NCI-H510A treated with DMSO at 0.1 percent for 48 hours (cell line): Measurements from ENCODE around the gene POLR1A.

Source experiments
- DNase-seq: peaks from one replicate; lab custom pipeline; 2025; lab: John Stamatoyannopoulos, UW

Gene POLR1A

DNA sequence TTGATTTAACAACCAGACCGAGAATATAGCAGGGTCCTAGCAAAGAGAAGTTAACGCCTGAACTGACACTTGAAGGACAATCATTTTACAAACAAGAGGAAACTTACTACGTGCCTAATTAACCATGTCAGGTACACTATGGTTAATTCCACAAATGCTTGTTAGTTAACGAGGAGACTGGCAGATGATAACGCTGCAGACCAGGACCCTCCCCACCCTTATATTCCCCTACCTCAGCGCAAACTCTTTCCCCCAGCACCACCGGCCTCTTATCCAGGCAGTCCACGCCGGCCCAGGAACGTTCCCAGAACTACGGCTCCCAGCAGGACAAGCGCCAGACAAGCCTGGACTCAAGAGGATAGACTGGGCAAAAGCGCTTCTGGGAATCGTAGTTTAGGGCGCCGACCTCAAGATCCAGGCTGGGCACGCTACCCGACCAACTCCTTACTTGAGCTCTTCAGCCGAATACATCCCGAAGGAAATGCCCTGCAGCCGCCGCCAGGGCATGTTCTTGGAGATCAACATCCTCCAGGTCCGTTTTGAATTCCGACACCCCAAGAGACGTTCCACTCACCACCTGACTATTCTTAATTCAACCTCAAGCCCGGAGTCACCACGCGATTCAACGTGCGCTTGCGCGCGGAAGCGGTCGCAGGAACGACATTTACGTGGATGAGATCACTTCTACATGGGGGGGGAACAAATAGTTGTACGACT lies at the start of gene POLR1A:
POLR1A (minus strand) TSS at position 635 of the 717 bp plus-strand sequence; CDS start at position 525, 110 bp downstream.
- peak; percentile 98 for DNase-seq

DNA sequence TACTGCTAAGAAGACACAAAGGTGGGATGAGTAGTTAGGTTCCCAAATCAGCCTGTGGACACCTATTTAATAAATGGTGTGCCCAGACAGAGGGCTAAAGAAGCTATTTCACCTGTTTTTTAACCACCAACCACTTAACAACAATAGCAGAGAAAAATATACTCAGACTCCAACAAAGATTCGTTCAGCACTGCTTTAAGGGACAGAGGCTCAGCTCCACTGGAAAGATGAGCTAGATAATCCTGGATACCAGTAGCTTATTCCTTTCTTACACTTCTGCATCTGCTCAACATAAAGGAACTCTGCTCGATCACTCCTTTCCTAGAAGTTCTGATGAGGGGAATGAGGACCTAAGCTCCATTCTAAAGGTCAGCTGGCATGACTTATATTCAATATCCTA lies 44.8 kb upstream of the POLR1A start:
- DNase-seq: no peak

DNA sequence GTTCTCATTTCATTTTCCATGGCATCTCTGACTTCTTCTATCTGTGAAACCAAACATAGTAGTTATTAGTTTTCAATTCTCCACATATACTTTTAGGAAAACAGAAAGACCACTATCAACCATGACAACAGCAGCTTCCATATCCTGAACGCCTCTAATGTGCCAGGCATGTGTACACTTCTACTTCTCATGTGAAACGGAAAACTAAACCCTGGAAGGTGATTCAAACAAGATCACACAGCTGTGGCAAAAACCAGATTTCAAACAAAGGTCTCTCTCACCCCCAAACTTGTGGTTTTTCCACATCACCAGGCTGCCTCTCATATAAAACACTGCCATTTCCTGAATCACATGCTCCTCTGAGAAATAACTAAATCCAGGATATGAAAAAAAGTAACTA lies 42.1 kb upstream of the POLR1A start:
- no peak for DNase-seq

DNA sequence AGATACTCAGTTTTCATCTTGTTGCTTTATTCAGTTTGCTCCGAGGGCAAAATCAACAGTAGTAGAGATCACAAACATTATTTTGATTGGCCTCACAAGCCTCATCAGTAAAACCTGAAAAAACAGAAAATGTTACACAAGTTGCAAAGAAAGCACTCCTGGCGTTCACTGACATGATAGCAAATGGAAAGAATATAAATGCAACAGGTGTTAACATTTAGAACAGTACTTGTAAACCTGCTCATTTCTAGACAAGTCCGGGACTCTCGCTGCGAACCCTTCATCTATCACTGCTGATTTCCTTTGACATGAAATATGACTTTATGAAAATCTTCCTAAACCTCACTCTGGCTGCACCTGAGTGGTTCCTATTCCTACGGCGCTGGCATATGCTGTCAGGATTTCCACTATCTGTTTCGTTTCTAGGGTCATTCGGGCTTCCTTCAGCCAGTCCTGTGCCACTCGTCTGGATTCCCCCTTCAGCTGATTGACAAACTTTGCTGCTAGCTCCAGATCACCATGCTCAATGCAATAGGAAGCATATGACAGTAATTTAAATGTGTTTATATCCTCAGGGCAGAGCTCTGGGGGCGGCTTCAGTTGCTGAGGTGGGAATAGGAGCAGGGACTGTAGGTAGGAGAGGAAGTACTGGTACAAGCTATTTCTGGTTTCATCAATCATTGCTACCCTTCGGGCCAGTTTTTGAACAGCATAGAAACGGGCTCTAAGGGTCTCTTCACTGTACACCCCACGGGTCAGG lies 38.4 kb upstream of the POLR1A start:
- DNase-seq: no peak

DNA sequence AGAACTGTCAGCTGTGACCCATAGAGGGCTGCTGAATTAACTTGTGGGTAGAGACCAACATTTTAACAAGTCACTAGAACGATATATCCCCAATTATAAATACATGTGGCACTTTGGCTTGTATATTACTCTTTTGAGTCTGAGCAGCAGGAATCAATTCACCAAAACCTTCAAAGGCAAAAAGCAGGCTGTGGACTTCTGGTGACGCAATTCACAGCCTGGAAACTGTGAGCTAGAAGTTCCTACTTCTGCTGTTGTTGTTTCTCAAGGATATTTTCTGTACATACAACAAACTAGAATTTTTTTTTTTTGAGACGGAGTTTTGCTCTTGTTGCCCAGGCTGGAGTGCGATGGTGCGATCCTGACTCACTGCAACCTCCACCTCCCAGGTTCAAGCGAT lies 37.6 kb upstream of the POLR1A start:
- DNase-seq: no peak

DNA sequence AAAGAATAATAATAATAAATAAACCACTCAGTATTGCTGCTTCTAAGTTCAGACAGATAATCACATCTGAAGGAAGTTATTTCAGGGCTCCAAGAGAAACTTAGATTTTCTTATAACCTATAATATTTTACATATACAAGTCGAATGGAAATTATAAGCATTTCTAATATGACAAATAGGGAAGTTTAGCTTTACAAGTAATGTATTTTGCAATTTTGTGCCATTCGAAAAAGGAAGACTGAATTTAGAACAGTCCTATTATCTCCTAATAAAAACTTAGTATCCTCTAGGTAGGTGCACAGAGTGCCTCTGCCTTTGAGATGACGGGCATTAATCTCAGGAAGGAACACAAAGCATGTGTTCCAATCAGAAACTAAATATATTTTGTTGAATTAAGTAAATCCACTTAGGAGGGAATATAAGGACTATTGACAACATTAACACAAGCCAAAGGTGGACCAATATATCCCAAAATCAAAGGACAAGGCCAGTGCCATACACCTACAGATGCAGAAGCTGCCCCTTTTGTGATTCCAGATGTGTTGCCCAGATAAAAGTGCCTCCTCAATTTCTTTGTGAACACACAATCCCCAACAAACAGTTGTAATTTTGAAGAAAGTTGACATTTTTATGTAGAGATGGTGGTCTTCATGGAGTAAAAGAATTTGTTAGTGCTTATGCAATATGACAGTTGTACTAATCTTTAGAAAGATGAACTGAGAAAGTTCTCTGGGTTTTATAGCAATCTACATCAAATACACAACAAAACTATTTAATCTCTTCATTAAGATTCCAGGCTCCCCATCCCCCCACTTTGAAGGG lies 37.0 kb upstream of the POLR1A start:
- no peak for DNase-seq

DNA sequence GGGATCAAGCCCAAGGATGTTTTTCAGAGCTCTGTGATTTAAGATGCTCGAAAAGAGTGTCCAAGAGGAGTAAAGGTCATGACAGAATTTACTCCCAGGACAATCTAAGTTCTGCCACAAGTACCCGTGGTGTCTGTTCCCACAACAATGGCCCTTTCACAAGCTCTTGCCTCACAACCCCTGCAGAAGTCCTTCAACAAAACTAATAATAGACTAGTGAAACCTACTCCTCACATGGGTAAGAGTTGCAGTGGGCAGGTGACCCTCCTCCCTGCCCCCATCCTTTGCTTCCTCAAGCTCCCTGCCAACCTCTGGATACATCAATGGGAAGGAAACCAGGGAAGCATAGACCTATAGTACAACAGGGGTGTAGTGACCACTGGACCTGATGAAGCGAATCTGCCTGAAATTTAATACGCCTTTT lies 35.3 kb upstream of the POLR1A start:
- DNase-seq: no peak

DNA sequence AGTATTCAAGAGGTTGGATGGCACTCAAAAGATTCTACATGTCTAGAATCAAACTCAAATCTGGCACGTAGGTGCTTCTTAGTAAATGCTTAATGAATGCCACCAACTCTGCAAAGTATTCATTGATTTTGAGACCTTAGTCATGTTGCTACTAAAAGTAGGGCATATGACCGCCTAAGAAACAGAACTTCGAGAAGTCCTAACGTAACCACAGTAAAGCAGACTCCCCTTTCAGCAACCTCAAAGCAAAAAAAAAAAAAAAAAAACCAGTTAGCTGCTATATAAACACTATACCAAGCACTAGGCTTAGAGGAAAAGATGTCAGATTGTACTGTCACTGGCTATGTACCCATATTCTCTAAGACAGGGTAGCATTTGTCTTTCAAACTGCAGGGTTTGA lies 34.3 kb upstream of the POLR1A start:
- no peak for DNase-seq

DNA sequence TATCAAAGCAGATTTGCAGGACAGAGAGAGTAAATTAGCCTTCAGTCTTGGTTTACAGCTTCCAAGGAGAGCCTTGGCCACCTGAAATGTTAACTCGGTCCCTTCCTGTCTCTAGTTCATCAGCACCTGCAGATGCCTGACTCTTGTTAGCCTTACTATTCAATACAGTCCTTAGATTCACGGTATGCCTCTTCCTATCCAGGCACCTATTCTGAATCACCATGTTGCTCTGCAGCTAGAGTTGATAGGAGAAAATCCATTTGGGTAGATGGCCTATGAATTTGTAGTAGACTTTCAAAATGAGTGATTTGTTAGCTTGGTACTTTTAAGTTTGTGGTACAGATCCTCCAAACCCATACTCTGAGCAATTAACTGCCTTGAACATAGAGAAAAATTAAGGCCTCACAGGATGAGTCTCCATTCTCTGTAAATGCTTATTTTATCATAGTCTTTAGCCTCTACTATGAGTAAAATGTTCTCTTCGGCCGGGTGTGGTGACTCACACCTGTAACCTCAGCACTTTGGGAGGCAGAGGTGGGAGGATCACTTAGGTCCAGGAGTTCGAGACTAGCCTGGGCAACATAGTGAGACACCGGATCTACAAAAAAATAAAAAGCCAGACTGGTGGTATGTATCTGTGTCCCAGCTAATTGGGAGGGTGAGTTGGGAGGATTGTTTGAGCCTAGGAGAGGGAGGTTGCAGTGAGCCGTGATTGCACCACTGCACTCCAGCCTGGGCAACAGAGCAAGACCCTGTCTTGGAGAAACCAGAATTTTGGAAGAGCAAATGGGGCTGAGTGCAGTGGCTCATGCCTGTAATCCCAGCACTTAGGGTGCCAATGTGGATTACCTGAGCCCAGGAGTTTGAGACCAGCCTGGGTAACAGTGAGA lies 33.3 kb upstream of the POLR1A start:
- DNase-seq: no peak

DNA sequence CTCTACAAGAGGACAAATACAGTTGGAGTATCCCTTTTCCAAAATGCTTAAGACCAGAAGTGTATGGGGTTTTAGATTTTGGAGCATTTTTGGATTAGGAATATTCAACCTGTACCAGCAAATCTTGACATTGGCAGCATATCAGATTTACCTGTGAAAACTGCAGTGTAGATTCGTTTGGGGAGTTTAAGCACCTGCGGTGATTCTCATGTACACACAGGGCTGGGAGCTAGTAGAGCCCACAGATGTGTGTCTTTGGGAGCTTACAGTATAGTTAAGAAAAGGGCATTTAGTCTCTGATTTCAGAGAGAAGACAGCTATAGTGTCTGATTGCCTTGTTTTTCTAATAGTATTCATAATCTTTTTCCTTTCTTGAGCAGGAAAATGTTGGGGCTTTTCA lies 30.5 kb upstream of the POLR1A start:
- DNase-seq: no peak

DNA sequence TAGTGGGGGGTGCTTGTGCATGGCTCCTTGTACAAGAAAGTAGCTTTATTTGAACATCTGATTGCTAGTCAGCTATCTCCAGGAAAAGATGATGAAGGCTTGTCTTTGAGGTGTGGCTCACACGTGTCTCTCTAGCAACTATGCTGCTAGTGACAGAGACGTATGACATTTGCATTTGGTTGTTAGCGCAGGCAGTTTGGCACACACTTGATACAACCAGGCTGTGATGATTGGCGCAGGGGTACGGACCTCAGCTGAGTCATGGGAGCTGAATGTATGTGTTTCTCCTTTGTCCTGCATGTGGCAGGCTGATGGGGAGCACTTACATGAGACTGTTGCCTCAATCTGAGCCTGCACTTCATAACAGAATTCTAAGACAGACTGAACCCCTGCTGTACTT lies 30.0 kb upstream of the POLR1A start:
- DNase-seq: no peak

DNA sequence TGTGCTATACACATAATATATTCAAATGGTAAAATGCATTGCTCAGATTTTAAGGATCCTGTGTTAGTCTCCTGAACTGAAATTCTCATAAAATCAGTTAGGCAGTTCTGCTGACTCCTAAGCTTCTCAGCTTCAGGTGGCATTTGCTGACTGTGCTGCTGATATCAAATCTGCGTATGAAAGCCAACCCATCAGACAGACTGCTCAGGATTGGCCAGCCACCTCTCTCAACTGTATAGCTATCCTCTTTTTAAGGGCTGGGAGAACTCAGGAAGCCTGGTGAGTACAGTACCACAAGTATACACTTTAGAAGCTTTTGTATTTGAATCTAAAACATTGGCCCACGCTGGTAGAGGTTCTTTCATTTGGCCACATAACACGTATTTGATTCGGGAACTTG lies 29.0 kb upstream of the POLR1A start:
- DNase-seq: no peak

DNA sequence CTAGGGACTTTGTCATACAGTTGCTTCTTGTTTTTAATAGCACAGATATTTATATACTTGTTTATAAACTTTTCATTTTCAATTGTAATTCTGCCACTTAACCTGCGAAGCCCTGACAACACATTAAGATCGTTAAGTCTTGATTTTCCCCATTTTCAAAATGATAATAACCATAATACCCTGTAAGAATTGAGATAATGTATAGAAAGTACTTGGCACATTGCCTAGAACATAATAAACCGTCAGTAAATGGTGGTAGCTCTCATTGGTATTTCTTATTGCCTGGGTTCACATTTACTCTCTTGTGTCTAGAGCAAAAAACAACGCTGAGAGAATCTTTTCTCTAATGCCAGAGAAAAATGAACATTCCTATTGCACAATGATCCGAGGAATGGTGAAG lies 19.0 kb upstream of the POLR1A start:
- DNase-seq: no peak

DNA sequence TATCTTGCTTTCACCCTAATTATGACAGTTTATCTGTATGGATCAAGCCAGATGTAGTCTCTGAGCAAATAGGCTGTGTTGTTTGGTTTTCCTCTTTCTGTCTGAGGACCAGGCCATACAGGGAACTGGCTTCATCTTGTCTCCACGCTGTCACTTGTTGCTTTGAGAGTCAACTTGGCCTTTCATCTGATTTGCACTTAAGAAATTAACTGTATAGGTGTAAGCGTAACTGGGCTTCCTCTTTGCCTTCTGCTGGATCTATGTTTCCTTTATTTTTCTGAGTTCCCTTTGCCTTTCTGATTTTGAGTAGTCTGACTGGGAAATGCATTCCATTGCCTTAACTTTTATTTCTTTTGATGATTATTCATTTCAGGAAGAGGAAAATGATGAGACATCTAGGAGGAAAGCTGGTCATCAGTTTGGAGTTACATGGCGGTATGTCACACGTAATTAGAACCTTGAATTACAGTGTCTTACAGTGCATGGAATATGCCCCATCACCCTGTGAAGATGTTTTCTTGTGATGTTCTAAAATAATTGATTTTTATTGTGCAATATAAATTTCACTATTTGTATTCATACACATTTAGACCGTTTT lies 17.7 kb upstream of the POLR1A start:
- DNase-seq: no peak

DNA sequence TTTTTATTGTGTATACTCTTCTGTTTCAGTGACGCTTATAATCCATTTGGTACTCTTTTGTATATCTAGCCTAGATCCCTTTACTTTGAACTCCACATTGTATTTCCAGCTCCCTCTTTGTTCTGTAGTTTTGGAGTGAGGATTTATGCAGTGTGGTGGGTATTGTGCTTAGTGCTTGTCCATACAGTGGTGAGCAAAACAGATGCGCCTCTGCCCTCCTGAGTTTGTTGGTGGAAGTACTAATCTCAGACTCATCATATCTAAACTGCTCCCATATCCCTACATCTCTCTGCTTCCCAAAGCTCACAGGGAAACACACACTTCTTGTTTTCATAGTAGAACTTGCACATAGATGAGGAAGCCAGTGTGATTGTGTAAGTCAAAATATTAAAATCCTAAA lies 12.4 kb upstream of the POLR1A start:
- no peak for DNase-seq

DNA sequence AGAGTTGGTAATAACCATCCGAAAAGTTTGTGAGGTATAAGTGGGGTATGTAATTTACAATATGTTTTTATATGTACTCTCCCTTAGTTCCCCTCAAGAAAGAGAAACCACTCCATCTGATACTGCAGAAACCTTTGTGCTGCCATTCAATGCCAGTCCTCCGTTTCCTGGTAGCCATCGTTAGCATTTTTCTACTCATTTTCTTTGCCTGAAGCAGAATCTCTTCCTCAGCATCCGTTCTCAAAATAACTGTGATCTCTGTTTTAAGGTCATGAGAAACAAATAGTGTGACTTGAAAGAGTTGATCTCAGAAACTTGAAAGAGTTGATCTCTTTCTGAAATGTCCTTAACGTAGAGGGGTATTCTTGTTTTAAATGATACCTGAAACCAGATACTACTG lies 1.3 kb upstream of the POLR1A start:
- no peak for DNase-seq

DNA sequence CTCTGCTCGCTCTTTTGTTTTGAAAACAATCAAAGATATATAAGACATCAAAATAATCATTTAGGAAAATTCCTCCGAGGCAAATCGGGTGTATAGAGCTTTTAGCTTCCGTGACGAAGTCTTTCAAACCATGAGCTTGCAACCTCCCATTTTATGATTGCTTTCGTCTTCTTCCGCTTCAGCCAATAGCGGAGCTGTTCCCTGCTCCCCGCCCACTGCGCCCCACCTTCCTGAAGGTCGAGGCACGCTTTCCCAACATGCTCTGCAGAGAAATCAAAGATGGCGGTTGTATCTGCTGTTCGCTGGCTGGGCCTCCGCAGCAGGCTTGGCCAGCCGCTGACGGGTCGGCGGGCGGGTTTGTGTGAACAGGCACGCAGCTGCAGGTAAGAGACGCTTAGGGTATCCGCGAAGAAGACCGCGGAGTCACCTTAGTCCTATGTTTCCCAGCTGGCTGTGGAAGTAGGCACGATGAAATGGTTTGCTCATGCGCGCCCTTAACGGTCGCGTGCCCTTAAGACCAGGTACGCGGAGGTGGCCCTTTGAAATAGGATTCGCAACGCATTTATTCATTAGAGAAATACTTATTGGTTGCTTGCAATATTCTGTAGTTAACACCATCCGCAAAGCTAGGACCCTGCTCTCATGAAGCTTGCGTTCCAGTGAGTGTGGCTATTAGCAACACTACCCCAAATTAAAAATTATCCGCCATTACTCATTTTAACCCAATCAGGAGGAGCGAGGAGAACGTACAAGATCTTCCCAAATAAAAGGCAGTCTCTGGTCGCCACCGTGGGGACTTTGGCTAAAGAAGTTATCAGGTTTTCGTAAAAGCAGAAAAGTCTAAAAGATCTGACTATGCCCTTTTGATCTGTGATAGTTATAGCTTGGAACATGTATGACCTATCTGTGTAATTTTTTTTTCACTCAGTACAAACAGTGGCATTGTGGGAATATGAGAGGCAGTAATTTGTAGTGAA lies 571 bp upstream of the POLR1A start, which contains the start of gene PTCD3:
PTCD3 (plus strand) TSS at position 267 of the 977 bp plus-strand sequence; CDS start at position 280, 13 bp downstream.
- peak; percentile 98 for DNase-seq

DNA sequence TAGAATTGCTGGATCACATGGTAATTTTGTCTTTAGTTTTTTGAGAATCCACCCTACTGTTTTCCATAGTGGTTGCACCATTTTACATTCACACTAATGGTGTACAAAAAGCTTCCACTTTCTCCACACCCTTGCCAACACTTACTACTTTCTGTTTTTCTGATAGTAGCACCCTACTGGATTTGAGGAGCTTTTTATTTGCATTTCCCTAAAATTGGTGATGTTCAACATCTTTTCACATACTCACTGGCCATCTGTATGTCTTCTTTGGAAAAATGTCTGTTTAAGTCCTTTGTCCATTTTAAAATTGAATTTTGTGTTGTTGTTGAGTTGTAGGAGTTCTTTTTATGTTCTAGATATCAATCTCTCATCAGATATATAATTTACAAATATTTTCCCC lies 3.5 kb downstream of the POLR1A start:
- no peak for DNase-seq

DNA sequence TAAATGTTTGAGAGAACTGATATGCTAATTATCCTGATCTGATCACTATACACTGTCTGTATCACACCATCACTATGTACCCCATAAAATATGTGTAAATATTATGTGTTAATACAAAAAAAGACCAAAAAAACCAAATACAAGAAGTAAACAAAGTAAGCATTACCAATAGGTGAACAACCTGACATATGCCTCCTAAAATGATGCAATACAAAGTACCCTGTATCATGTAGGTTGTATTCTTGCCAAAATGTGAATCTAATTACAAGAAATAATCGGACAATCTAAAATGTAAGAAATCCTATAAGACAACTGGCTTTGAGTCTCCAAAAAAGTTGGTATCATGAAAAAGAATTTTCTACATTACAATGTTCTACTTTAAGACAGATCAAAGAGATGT lies 7.8 kb downstream of the POLR1A start:
- no peak for DNase-seq
